HPDE6-E6E7 (cell line): ENCODE measurements around the gene MCHR1.

Experiments used
- DNase-seq: peaks from one replicate; pipeline ENCODE4 v3.0.0; 2011; ENCODE audit warnings: missing footprints; ENCODE audit errors: extremely low spot score

Gene MCHR1, protein sequence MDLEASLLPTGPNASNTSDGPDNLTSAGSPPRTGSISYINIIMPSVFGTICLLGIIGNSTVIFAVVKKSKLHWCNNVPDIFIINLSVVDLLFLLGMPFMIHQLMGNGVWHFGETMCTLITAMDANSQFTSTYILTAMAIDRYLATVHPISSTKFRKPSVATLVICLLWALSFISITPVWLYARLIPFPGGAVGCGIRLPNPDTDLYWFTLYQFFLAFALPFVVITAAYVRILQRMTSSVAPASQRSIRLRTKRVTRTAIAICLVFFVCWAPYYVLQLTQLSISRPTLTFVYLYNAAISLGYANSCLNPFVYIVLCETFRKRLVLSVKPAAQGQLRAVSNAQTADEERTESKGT

DNA sequence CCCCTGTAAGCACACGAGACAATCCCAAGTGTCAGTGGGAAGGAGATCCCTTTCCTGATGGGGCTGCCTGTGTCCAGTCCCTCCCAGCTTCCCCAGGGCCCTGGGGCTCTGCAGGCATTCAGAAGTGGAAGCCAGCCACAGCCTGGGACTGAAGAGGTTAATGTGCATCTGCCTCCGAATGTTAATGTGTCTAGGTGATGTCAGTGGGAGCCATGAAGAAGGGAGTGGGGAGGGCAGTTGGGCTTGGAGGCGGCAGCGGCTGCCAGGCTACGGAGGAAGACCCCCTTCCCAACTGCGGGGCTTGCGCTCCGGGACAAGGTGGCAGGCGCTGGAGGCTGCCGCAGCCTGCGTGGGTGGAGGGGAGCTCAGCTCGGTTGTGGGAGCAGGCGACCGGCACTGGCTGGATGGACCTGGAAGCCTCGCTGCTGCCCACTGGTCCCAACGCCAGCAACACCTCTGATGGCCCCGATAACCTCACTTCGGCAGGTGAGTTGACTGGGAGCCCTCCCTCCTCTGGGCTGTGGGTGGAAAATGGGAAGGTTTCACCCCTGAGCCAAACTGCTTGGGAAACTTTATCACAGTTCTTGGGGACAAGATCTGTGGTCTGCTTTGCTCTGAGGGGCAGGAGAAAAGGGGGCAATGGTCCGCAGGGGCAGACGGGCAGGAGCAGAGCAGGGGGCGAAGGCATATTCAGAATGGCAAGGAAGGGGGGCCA, at the start of gene MCHR1:
MCHR1 (plus strand) TSS at position 236 of the 715 bp plus-strand sequence; CDS start at position 405, 169 bp downstream.
- no peak for DNase-seq

DNA sequence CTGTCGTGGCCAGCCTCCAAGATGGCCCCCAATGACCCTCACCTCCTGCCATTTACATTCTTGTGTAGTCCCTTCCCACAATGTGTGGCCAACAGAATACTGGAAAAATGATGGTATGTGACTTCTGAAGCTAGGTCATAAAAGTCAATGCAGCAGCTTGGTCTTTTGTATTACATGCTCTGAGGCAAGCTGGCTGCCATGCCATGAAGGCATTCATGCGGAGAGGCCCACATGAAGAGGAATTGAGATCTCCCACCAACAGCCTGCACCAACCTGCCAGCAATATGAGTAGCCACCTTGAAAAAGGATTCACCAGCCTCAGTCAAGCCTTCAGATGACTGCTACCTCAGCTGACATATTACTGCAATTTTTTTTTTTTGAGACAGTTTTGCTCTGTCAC, 47.4 kb upstream of the MCHR1 start:
- DNase-seq = no peak

DNA sequence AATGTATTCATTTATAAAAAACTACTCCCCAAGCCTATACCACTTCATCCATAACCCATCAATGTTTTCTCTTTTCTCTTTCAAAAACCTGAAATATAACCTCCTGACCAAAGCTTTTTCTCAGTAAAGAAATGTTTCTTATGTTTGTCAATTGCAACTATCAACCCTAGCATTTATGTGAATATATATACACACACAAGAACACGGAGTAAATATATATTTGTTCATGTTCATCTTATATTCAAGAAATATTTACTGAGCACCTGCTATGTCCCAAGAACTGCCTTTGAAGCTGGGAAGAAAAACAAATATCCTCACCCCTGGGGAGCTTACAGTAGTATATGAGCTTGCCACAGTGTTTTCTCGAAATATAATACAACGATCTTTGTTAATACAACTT, 46.2 kb upstream of the MCHR1 start:
- DNase-seq = no peak

DNA sequence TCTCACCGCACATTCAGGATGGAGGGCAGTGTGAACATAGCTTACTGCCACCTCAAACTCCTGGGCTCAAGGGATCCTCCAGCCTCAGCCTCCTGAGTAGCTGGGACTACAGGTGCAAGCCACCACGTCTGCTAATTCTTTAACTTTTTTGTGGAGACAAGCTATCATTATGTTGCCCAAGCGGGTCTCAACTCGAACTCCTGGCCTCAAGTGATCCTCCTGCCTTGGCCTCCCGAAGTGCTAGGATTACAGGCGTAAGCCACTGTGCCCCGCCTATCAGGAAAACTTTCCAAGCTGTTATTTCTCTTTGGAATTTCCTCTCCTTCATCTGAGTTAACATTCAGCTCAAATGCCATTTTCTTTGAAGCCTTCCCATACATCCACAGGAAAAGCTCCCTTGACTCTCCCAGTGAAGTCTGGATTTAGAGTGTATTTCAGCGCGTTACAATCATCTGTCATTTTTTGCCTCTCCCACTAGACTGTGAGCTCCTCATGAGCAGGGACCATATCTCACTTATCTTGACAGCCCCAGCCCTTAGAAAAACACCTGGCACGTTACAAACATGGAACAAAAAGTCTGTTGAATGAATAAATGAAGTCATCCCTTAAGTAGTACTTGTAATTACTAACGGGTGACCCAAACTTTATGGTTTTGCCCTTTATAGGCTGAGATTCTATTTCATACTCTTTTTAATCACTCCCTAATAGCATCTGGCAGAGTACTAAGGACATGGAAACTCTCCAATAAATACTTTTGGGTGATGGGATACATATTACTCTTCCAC, 45.0 kb upstream of the MCHR1 start:
- no peak for DNase-seq

DNA sequence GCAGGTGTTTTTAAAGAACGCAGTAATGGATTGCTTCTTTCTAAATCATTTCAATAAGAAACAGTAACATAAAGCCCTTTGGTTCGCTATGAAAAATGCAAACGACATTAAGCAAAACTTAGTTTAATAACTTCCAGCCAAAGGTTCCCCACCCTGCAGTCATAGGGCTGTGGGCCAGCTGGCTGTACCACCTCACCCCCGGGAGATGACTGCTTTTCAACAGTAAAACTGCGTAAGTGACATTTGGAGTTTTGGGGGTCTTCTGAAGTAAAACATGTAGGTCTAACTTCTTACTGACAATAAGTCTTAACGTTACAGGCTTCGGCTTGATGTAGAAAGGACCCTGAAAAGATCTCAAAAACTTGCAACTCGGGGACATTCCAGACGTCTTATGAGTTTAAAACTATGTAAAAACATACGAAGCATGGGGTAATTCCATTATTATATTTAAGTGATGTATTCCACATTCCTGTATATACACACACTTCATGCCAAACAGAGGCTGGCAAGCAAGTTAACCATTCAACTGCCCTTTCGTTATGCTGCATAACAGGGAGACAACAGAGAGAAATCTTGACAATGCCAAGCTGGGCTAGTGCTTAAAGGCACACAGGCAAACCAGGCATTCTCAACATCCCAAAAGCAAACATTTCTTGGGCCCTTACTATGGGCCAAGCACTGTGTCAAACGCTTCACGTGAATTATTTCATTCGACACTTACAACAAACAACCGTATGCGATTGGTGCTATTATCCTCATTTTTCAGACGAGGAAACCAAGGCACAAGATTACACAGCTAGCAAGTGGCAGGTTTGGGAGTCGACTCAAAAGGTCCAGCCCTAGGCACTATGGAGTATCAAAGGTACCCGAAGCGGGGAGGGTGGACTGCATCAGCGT, 44.0 kb upstream of the MCHR1 start:
- no peak for DNase-seq

DNA sequence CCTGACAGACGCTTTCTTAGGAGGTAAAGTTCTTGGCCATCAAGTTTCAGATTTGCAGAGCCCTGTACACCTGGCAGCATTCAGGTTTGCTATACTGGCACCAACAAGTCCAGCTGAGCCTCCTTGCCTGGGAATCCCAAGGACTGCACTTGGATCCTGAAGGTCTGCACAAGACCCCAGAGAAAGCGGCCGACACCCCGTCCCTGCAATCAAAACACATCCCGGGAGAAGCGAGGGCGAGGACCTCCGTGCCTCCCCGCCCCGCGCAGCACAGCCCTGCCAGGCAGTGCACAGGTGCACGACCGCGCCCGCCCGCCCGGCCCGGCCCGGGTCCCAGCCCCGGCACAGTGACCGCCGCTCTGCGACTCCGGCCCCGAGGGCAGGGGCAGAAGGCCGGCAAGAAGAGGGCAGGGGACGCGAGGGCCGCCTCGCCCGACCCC, 43.3 kb upstream of the MCHR1 start:
- no peak for DNase-seq

DNA sequence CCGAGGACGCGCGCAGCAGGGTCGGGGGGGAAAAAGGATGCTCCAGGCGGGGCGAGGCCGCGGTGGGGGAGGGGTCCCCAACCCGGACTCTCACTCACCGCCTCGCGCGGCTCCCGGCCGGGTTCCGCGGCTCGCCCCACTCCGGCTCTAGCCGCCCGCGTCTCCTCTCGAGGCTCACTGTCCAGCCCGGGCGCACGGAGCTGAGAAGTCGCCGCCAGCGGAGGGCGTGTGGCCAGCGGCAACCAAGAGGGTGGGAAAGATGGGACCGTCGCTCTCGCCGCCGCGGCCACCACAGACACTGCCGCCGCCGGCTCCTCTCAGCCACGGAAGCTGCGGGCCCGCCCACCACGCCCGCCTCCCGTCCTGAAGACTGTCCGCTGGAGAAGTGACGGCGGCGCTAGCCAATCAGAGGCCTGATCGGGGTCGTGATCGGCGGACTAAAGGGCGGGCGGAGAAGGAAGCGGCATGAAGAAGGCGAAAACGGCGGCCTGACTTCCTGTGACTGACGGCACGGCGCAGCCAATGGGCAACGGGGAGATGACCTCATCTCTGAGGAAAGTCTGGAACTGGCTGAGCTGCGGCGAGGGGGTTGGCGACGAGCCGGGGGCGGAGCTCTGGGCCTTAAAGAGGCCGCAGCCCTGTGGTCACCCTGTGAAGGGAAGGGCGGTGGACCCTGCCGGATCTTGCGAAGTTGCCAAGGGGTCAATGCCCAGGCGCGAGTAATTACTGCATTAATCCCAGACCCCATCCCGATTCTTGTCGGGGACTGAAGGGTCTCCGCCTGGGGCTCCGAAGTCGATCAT, 42.7 kb upstream of the MCHR1 start, which contains the start of gene MRTFA:
MRTFA (minus strand) TSS at position 340 of the 803 bp plus-strand sequence.
- peak; percentile 92 for DNase-seq

DNA sequence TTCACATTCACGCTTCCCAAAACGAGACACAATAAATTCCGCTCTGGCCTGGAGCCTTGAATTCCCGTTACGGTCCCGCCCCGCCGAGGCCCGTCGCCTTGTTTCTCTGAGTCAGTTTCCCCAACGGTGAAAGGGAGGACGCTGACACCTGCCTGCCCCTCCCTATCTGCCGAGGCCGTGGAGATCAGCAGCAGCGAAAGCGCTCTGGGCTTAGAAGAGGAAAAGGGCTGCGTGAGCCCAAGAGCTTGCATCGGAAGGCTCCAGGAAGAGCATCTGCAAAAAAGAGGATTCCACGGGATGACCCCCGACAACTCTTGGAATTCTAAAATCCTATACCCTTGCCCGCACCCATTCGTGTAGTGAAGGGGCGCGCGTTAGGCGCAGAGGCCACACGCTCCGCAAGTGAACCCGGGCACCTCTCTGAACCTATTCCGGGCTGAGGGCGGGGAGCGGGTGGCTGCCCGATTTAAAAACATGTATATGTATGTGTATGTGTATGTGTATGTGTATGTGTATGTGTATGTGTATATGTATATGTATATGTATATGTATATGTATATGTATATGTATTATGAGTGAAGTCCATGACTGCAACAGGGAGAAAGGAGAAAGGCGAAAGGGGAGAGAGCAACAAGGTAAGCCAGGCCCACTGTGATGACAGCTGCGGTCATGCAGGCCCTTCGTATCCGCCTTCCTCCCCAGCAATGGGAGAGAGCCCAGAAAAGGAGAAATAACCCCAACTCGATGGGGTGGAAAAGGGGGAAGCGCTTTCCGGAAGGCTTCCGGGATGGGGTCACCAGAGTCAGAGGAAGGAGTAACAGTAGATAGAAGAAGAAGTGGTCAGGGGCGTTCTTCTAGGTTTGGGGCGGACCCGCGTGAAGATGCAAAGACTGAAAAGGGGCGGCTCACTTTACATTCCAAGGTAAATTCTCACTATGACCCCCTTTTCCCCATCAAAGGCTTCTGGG, 41.8 kb upstream of the MCHR1 start:
- no peak for DNase-seq

DNA sequence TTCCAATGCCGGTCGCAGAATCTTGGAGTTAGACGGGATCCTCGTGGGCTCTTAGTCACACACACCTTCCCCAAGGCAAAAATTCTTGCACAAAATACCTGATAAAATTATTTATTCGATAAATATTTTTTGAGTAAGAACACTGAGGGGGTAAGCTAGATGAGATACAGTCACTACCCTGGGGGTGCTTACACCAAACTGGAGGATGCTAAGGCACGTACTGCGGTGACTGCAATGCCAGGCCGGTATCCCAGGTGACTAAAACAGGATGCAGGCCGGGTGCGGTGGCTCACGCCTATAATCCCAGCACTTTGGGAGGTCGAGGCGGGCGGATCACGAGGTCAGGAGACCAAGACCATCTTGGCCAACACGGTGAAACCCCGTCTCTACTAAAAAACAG, 41.0 kb upstream of the MCHR1 start:
- DNase-seq = no peak

DNA sequence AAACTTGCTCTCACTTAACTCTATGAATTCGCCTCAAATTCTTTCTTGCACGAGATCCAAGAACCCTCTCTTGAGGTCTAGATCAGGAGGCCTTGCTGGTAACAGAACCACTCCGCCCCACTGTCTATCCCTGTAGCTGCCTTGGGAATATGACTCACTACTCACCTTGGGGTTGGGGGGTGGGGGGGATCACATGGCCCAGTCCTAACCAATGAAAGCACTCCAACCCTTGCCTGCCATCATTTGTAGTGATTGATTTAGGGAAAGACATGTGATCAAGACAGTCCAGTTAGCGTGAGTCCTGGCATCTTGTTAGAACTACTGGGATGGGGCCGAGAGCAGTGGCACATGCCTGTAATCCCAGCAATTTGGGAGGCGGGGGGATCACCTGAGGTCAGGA, 38.0 kb upstream of the MCHR1 start:
- DNase-seq = no peak

DNA sequence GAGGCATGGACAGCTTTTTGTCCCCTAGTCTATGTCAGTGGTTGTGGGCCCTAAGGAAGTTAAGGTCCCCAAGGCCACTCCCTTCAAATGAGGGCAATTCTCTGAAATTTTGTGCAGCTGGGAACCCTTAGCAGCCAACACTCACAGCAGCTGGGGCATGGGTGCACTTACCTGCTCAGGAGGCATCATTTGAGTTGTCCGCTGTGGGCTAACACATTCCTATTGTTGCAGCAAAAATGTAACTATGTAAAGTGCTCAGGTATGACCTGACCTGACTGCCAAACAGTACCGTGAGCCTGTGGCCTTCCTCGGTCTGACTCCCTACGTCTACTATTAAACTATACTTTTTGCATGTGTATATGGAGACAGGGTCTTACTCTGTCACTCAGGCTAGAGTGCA, 37.0 kb upstream of the MCHR1 start:
- no peak for DNase-seq

DNA sequence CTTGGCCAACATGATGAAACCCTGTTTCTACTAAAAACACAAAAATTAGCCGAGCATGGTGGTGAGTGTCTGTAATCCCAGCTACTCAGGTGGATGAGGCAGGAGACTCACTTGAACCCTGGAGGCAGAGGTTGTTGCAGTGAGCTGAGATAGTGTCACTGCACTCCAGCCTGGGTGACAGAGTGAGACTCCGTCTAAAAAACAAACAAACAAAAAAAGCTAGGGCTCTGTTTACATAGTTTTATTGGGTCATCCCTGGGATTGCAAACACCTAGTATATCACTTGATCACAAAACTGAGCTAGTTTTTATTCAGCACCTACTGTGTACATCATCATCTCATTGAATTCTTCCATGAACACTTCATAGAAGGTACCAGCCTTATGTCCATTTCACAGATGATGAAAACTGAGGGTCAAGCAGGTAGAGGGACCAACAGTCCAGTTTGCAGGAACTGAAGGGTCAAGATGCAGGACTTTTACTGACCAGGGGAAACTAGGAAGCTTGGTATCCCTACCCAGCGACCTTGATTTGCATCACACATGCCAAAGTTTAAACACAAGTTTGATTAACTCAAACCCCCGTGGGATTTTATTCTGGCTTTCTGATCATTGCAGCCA, 33.6 kb upstream of the MCHR1 start:
- DNase-seq = no peak

DNA sequence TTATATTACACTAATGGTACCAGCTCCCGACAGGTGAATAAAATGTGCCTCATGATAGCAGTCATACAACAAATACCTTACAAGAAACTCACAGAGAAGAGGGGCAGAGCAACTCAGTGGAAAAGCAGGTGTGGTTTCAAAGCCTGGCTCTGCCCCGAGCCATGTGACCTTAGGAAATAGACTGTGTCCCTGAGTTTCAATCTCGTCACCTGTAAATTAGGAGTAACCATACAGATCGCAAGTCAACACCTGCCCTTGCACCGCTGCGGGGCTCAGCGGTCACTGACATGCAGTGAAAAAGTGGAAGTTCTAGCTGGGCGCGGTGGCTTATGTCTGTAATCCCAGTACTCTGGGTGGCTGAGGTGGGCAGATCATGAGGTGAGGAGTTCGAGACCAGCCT, 30.9 kb upstream of the MCHR1 start:
- DNase-seq = no peak

DNA sequence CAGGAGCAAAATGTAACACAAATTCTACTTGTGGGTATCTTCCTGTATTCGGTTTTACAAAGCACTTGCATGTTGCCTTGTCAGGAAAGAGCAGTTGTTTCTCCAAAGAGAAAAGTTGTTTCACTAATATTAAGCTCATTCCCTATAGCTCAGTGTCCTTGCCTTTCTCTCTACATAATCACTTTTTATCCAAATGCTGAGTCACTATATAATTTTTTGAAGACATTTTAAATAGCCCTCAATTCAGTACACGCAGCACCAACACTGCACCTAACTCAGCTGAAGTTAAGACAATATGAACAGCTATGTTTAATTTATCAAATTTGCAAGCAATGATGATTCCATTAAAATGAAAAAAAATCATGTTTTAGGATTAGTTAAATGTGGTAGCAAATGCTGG, 28.2 kb upstream of the MCHR1 start:
- no peak for DNase-seq

DNA sequence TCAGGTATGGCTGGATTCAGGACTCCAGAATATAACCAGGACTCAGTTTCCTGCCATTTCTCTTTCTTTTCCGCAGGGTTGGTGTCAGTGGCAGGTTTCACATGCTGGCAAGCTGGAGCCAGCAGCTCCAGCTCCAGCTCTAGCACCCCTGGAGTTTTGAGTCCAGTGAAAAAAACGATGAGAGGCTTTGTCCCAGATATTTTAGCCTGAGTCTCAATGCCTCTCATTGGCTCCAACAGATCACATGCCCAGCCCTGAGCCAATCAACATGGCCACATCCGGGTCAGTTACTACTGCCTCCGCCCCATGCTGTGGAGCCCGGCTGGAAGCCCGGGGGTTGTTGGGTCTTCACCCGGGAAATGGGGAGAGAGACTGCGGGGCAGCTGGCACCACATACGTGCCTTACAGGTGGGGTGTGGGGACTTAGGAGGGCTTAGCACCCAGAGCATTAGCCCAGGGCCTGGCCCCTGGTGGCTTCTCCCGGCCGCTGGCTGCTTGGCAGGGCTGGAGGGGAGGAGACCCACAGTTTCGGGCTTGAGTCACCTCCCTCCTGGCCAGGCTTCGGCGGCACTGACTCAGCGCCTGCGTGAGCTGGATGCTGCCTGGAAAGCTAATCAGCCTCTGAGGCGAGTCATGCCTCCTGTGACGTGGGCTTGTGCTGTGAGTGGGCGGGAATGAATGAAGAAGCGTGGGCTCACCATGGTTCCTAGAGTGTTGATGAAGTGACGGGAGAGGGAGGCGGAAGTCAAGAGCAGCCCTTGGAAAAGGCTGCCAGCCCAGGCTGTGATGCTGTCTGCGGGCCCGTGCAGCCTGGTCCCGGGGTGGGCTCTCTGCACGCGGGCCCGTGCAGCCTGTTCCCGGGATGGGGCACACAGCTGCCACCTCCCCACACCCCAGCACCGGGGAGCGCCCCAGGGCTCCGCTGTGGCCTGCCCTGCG, 27.5 kb upstream of the MCHR1 start:
- DNase-seq = peak; percentile 91

DNA sequence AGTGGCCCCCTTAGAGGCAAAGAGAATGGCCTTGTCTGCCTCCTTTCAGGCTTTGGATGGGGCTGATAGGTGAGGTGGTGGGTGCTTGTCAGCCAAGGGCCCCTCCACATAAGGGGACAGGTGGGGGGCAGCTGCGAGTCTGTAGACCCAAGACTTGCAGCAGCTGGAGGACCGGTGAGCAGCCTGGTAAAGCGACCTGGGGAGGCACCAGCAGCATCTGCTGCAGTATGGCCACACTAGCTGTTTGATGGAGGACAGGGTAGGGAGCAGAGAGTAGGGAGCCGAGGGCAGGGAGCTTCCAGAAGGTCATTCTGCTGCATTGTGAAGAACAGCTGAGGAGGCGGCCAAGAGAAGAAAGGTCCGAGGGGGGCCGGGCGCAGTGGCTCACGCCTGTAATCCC, 25.9 kb upstream of the MCHR1 start:
- no peak for DNase-seq

DNA sequence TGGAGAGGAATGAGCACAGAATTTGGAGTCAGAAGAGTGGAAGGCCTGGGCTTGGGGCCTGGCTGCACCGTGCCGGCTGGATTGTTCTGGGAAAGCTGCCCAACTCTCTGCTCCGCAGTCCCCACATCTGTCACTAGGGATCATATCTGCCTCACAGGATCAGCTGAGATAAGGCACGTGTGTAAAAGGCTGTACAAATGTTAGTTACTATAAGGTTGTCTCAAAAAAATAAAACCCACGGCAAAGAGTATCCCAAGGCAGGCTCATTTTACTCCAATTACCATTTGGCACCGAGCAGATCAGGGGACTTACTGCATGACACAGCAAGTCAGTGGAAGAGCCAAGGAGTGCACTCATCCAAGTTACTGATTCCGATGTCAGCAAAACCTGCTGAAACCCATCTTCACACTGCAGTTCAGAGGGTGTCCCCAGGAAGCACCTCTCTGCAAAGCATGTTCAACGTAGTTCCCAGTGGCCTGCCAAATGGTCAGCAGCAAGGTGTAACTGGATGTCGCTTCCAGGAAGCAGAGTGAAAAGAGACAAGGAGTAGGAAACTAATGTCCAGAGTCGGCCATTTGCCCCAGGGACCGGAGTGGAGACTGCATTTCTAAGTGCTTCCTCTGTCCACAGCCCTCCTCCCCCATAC, 24.6 kb upstream of the MCHR1 start:
- no peak for DNase-seq
